HepG2 (cell line): ENCODE data around the gene ADAM15. TPM values are rescaled to one million over a fixed set of nuclear protein-coding genes. Genes with fewer than 3 reads are reported as not detected.

Experiments used
- ARHGAP35 ChIP-seq: sonication (generic); formaldehyde crosslinking; IDR thresholded peaks from 2 replicates; pipeline ENCODE4 v1.9.0; 2022; ENCODE audit warnings: mild to moderate bottlenecking, inconsistent platforms, moderate library complexity, missing genetic modification reagents, borderline replicate concordance
- ARNT2 ChIP-seq: sonication (generic); formaldehyde crosslinking; IDR thresholded peaks from 2 replicates; pipeline ENCODE4 v1.8.0; 2022; ENCODE audit warnings: mild to moderate bottlenecking, low read depth, missing genetic modification reagents, moderate library complexity
- BRCA1 ChIP-seq: sonication (generic); formaldehyde crosslinking; IDR thresholded peaks from 2 replicates; pipeline ENCODE4 v1.4.0; 2020; ENCODE audit warnings: missing genetic modification reagents
- CCDC6 ChIP-seq: sonication (generic); formaldehyde crosslinking; IDR thresholded peaks from 2 replicates; pipeline ENCODE4 v1.8.1; 2022; ENCODE audit warnings: mild to moderate bottlenecking, missing genetic modification reagents, moderate library complexity
- FOXJ3 ChIP-seq: sonication (generic); formaldehyde crosslinking; IDR thresholded peaks from 2 replicates; pipeline ENCODE4 v1.4.0; 2020; ENCODE audit warnings: missing genetic modification reagents, mild to moderate bottlenecking, borderline replicate concordance
- NCOA5 ChIP-seq: sonication (generic); formaldehyde crosslinking; IDR thresholded peaks from 2 replicates; pipeline ENCODE4 v1.4.0; 2020; ENCODE audit warnings: missing genetic modification reagents
- PAWR ChIP-seq: sonication (generic); formaldehyde crosslinking; IDR thresholded peaks from 2 replicates; pipeline ENCODE4 v1.4.0; 2020; ENCODE audit warnings: missing genetic modification reagents, mild to moderate bottlenecking, borderline replicate concordance
- RBFOX2 ChIP-seq: fragments of 200-400 bp; formaldehyde crosslinking; IDR thresholded peaks from 2 replicates; pipeline ENCODE4 v1.6.1; 2017; ENCODE audit warnings: low read depth, mild to moderate bottlenecking, low read length
- SMAD9 ChIP-seq: sonication (generic); formaldehyde crosslinking; IDR thresholded peaks from 2 replicates; pipeline ENCODE4 v1.5.1; 2020; ENCODE audit warnings: mild to moderate bottlenecking, missing genetic modification reagents
- SOX5 ChIP-seq: IDR thresholded peaks from 2 replicates; pipeline ENCODE4 v1.6.1; 2016; ENCODE audit warnings: borderline replicate concordance
- TOE1 ChIP-seq: sonication (generic); formaldehyde crosslinking; IDR thresholded peaks from 2 replicates; pipeline ENCODE4 v1.4.0; 2020; ENCODE audit warnings: mild to moderate bottlenecking, missing genetic modification reagents
- ZMYM3 ChIP-seq: sonication (generic); formaldehyde crosslinking; IDR thresholded peaks from 2 replicates; pipeline ENCODE4 v1.5.1; 2020; ENCODE audit warnings: mild to moderate bottlenecking, missing genetic modification reagents
- ZNF136 ChIP-seq: sonication (generic); formaldehyde crosslinking; IDR thresholded peaks from 2 replicates; pipeline ENCODE4 v1.8.1; 2022; ENCODE audit warnings: low read depth, mild to moderate bottlenecking, moderate library complexity, missing genetic modification reagents
- ZNF205 ChIP-seq: IDR thresholded peaks from 2 replicates; pipeline ENCODE4 v1.6.1; 2018; ENCODE audit warnings: missing biosample characterization, missing genetic modification reagents
- ZNF207 ChIP-seq: fragments of 450-650 bp; IDR thresholded peaks from 2 replicates; pipeline ENCODE4 v1.6.1; 2016; ENCODE audit warnings: antibody characterized with exemption, borderline replicate concordance
- ZNF256 ChIP-seq: sonication (generic); formaldehyde crosslinking; conservative IDR thresholded peaks from 2 replicates; pipeline ENCODE4 v1.4.0; 2020; ENCODE audit warnings: missing genetic modification reagents
- ZNF317 ChIP-seq: sonication (generic); formaldehyde crosslinking; IDR thresholded peaks from 2 replicates; pipeline ENCODE4 v1.5.0; 2020; ENCODE audit warnings: mild to moderate bottlenecking, missing genetic modification reagents
- ZNF672 ChIP-seq: sonication (generic); formaldehyde crosslinking; IDR thresholded peaks from 2 replicates; pipeline ENCODE4 v1.8.1; 2022; ENCODE audit warnings: missing genetic modification reagents
- ZNF7 ChIP-seq: IDR thresholded peaks from 2 replicates; pipeline ENCODE4 v1.6.1; 2016; ENCODE audit warnings: missing biosample characterization, missing genetic modification reagents
- polyA plus RNA-seq, 8 experiments: library from polyadenylated mRNA; depleted of rRNA in 3 of 8; stranded (reverse) in 7 of 8; unstranded in 1 of 8; fragments of >200 nt; fragmentation: Illumina TruSeq in 4 of 8; extraction: Trizol in 4 of 8; gene quantifications; 2 replicates each; pipeline versions ENCODE4 v1.2.1 to v1.2.3, GENCODE V29; 2011 to 2016; ENCODE audit warnings: low read depth in 4 of 8, missing spikeins in 1 of 8, mixed read lengths in 1 of 8; ENCODE audit not compliant: insufficient read depth in 1 of 8
- total RNA-seq, 5 experiments: library from RNA; depleted of rRNA; stranded (reverse); fragments of >200 nt; fragmentation: Illumina TruSeq; extraction: Trizol; gene quantifications; 2 replicates each; pipeline ENCODE4 v1.2.3, GENCODE V29; 2016; ENCODE audit warnings: low read depth in 1 of 5
- TF ChIP-seq, protein P1 (sequence below): sonication (generic); formaldehyde crosslinking; IDR thresholded peaks from 2 replicates; pipeline ENCODE4 v1.9.0; 2021; ENCODE audit warnings: missing genetic modification reagents, mild to moderate bottlenecking, borderline replicate concordance
- TF ChIP-seq, protein P2 (sequence below): sonication (generic); formaldehyde crosslinking; IDR thresholded peaks from 2 replicates; pipeline ENCODE4 v1.4.0; 2020; ENCODE audit warnings: mild to moderate bottlenecking, missing genetic modification reagents
- TF ChIP-seq, protein P3 (sequence below): sonication (generic); formaldehyde crosslinking; IDR thresholded peaks from 2 replicates; pipeline ENCODE4 v1.8.0; 2022; ENCODE audit warnings: mild to moderate bottlenecking, missing genetic modification reagents, moderate library complexity
- TF ChIP-seq, protein P4 (sequence below): IDR thresholded peaks from 2 replicates; pipeline ENCODE4 v1.6.1; 2016
- TF ChIP-seq, protein P5 (sequence below): sonication (generic); formaldehyde crosslinking; IDR thresholded peaks from 2 replicates; pipeline ENCODE4 v1.8.1; 2022; ENCODE audit warnings: mild to moderate bottlenecking, missing genetic modification reagents

ADAM15 gene
- total and polyA plus RNA-seq, 2 of the 13 experiments (the other 11 are each of a cell fraction or from before 2014, with no cell fraction given), result 17.9 to 25.6 TPM

DNA sequence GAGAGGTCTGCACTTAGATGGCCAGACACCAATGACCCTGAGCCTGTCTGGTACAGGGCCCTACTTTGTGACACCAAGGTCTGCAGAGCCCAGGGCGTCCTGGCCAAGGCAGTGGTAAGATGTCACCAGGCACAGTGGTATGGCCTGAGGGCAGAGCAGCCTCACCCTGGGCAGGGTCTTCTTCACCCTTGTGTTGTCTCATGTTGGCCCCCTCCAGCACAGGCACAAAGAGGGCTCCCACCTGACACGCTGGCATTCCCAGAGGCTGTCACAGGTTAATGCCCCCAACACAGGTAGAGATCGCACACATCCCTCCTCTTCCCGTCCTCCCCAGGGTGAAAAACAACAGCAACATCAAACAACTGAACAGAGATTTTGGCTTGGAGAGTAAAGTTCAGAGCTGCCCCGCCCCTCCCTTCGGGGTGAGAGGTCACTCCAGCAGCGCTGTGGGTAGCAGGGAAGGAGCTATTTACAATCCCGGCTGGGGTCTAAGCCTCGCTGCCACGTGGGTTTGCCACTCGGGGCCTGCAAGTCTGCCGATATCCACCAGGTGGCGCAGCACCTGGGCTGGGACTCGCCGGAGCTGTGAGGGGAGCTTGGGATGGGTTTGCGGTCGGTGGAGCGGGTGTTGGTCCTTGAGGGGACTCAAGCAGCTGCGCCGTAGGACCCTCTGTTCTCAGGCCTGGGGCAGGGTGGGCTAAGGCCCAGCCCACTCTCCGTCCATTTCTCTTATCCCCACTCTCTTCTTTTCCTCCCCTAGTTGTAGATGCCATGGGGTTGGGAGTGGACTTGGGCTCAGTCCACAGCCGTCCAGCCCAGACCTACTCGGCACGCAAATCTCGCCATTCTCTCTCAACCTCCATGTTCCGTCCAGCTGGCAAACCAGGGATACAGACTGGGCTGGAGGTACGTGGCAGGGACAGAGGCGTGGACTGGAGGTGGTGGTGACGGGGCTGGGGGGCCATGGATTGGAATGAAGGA is 40.2 kb downstream of the ADAM15 start (continued):
- TF ChIP-seq TOE1 (CRISPR knock-in tag), result no peak
- no peak for TF ChIP-seq BRCA1 (CRISPR knock-in tag)
- no peak for TF ChIP-seq ZNF256
- 0 out of 2 replicates have a peak, but pooled peaks have one; percentile 72 for TF ChIP-seq FOXJ3
- TF ChIP-seq, protein P1, sequence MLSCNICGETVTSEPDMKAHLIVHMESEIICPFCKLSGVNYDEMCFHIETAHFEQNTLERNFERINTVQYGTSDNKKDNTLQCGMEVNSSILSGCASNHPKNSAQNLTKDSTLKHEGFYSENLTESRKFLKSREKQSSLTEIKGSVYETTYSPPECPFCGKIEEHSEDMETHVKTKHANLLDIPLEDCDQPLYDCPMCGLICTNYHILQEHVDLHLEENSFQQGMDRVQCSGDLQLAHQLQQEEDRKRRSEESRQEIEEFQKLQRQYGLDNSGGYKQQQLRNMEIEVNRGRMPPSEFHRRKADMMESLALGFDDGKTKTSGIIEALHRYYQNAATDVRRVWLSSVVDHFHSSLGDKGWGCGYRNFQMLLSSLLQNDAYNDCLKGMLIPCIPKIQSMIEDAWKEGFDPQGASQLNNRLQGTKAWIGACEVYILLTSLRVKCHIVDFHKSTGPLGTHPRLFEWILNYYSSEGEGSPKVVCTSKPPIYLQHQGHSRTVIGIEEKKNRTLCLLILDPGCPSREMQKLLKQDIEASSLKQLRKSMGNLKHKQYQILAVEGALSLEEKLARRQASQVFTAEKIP (CRISPR knock-in tag), result no peak
- TF ChIP-seq PAWR (CRISPR knock-in tag), result no peak
- TF ChIP-seq RBFOX2, result no peak
- TF ChIP-seq, protein P2, sequence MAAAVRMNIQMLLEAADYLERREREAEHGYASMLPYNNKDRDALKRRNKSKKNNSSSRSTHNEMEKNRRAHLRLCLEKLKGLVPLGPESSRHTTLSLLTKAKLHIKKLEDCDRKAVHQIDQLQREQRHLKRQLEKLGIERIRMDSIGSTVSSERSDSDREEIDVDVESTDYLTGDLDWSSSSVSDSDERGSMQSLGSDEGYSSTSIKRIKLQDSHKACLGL (CRISPR knock-in tag), result no peak
- TF ChIP-seq SOX5 (CRISPR knock-in tag), result peak; percentile 65; the same call in 1 of the 2 replicates
- no peak for TF ChIP-seq CCDC6 (CRISPR knock-in tag)
- TF ChIP-seq ZNF205, result peak; percentile 54; the same call in 1 of the 2 replicates
- TF ChIP-seq ZNF7 (CRISPR knock-in tag), result no peak
- TF ChIP-seq, protein P3, sequence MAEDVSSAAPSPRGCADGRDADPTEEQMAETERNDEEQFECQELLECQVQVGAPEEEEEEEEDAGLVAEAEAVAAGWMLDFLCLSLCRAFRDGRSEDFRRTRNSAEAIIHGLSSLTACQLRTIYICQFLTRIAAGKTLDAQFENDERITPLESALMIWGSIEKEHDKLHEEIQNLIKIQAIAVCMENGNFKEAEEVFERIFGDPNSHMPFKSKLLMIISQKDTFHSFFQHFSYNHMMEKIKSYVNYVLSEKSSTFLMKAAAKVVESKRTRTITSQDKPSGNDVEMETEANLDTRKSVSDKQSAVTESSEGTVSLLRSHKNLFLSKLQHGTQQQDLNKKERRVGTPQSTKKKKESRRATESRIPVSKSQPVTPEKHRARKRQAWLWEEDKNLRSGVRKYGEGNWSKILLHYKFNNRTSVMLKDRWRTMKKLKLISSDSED (CRISPR knock-in tag), result no peak
- TF ChIP-seq ARNT2 (CRISPR knock-in tag), result peak; percentile 88
- no peak for TF ChIP-seq NCOA5 (CRISPR knock-in tag)
- TF ChIP-seq ZNF317 (CRISPR knock-in tag), result no peak; the same call in 1 of the 2 replicates
- no peak for TF ChIP-seq ZNF136 (CRISPR knock-in tag)
- TF ChIP-seq, protein P4, sequence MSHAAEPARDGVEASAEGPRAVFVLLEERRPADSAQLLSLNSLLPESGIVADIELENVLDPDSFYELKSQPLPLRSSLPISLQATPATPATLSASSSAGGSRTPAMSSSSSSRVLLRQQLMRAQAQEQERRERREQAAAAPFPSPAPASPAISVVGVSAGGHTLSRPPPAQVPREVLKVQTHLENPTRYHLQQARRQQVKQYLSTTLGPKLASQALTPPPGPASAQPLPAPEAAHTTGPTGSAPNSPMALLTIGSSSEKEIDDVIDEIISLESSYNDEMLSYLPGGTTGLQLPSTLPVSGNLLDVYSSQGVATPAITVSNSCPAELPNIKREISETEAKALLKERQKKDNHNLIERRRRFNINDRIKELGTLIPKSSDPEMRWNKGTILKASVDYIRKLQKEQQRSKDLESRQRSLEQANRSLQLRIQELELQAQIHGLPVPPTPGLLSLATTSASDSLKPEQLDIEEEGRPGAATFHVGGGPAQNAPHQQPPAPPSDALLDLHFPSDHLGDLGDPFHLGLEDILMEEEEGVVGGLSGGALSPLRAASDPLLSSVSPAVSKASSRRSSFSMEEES (CRISPR knock-in tag), result peak; percentile 83
- no peak for TF ChIP-seq ZNF672 (CRISPR knock-in tag)
- TF ChIP-seq ARHGAP35, result peak; percentile 75; the same call in 1 of the 2 replicates
- TF ChIP-seq SMAD9 (CRISPR knock-in tag), result no peak
- peak; percentile 73; the same call in 1 of the 2 replicates for TF ChIP-seq ZMYM3 (CRISPR knock-in tag)
- TF ChIP-seq, protein P5, sequence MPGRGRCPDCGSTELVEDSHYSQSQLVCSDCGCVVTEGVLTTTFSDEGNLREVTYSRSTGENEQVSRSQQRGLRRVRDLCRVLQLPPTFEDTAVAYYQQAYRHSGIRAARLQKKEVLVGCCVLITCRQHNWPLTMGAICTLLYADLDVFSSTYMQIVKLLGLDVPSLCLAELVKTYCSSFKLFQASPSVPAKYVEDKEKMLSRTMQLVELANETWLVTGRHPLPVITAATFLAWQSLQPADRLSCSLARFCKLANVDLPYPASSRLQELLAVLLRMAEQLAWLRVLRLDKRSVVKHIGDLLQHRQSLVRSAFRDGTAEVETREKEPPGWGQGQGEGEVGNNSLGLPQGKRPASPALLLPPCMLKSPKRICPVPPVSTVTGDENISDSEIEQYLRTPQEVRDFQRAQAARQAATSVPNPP (CRISPR knock-in tag), result 0 out of 2 replicates have a peak, but pooled peaks have one; percentile 37
- no peak for TF ChIP-seq ZNF207
